Measurements from ENCODE around the gene KATNA1. TPM values are rescaled to one million over a fixed set of nuclear protein-coding genes. Genes with fewer than 3 reads are reported as not detected.

The KATNA1 gene
- polyA plus RNA-seq, 1 of the 3 experiments (the other 2 are of a cell fraction), result 13.2 TPM

DNA sequence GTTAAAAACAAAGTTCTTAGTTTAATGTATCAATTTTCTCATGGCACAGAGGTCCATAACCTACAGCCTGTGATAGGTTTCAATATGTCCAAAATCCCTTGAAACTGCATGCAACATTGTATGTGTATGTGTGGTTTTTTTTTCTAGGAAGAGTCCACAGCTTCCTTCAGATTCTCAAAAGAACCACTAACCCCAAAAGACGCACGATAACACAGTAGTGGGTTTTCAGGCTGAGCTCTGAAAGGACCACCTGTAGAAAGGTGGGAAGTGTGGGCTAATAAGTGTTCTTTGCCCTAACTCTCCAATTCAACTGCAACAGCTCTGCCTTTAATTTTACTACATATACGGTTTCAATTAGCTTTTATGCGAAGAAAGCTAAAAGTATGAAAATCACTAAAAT lies 11.5 kb upstream of the KATNA1 start:
- Histone ChIP-seq H3K9ac (no peak overlapping the region), H3K9me2 (no peaks in the 10 kb centered on the region), H3K79me2 (ENCODE audit: insufficient read depth) (no peaks in the 10 kb centered on the region), H4K20me1 (ENCODE audit: insufficient read depth) (no peaks in the 10 kb centered on the region), H3K36me3 (replicated peaks in 1 of 2; ENCODE audit: control insufficient read depth in 1 of 2, insufficient read depth in 2 of 2, low read length in 1 of 2) (peaks cover 41 to 46% of the 10 kb centered on the region in 2 experiments), H3K27me3 (ENCODE audit: insufficient read depth) (no peaks in the 10 kb centered on the region), H3K9me3 (no peaks in the 10 kb centered on the region), H3K4me3 (ENCODE audit: low read depth in 2 of 2, low read length in 1 of 2) (no peak overlapping the region), H2AFZ (ENCODE audit: low read depth) (no peak overlapping the region), H3F3A (replicated peaks; ENCODE audit: insufficient read depth) (peaks cover 9% of the 10 kb centered on the region), H3K4me1 (ENCODE audit: control insufficient read depth in 1 of 2, insufficient read depth in 2 of 2, low read depth in 1 of 2, low read length in 1 of 2) (no peaks in the 10 kb centered on the region), H3K27ac (ENCODE audit: low read depth in 2 of 2, low read length in 1 of 2) (no peak overlapping the region), H3K4me2 (no peak overlapping the region)
- TF ChIP-seq CHD2 (IDR thresholded peaks at IDR 0.05; ENCODE audit: low read length, partially characterized antibody) (no peak), GABPA (IDR thresholded peaks at IDR 0.05; ENCODE audit: low read depth) (no peak), RFX5 (IDR thresholded peaks at IDR 0.05; ENCODE audit: low read length) (no peak), POLR2AphosphoS5 (IDR thresholded peaks at IDR 0.05; ENCODE audit: low read depth, low read length) (no peak), ELF1 (IDR thresholded peaks at IDR 0.05) (no peak)
- TF ChIP-seq, protein P1, sequence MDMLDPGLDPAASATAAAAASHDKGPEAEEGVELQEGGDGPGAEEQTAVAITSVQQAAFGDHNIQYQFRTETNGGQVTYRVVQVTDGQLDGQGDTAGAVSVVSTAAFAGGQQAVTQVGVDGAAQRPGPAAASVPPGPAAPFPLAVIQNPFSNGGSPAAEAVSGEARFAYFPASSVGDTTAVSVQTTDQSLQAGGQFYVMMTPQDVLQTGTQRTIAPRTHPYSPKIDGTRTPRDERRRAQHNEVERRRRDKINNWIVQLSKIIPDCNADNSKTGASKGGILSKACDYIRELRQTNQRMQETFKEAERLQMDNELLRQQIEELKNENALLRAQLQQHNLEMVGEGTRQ (IDR thresholded peaks at IDR 0.05; ENCODE audit: borderline replicate concordance, low read depth, low read length), result no peak
- 97% methylated on average over 4 of the region's 4 CpGs for WGBS (ENCODE audit: low lambda C conversion rate)
- CTCF ChIA-PET, result interaction anchor here (1.2 kb wide), 1 partner anchor 11 kb away, joined by 3 read pairs; no protein-coding TSS in a partner anchor
- DNase-seq, result no peak
- POLR2A ChIA-PET, result no interaction called here

DNA sequence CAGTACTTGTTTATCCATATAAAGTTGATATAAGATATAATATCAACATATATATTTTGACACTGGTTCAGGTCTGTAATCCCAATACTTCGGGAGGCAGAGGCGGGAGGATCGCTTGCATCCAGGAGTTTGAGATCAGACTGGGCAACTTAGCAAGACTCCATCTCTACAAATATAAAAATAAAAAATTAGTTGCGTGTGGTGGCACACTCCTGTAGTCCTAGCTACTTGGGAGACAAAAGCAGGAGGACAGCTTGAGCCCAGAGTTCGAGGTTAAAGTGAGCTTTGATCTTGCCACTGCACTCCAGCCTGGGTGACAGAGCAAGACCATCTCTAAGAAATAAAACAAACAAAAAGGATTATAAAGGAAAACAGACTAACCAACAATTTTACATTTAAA lies 8.9 kb upstream of the KATNA1 start:
- no peak for TF ChIP-seq EP300 (IDR thresholded peaks at IDR 0.05; ENCODE audit: borderline replicate concordance in 1 of 2, low read depth in 1 of 2, low read length in 1 of 2)
- no peak overlapping the region for H2AFZ ChIP-seq (ENCODE audit: low read depth)
- ChIA-PET POLR2A (no interaction called here), CTCF (no interaction called here)
- WGBS (ENCODE audit: low lambda C conversion rate), result 96% methylated on average over 5 of the region's 5 CpGs
- no peaks in the 10 kb centered on the region for H3K9me3 ChIP-seq
- peaks cover 31 to 40% of the 10 kb centered on the region in 2 experiments for H3K36me3 ChIP-seq (replicated peaks in 1 of 2; ENCODE audit: control insufficient read depth in 1 of 2, insufficient read depth in 2 of 2, low read length in 1 of 2)
- H4K20me1 ChIP-seq (ENCODE audit: insufficient read depth), result no peaks in the 10 kb centered on the region
- H3K79me2 ChIP-seq (ENCODE audit: insufficient read depth), result no peaks in the 10 kb centered on the region
- no peaks in the 10 kb centered on the region for H3K27me3 ChIP-seq (ENCODE audit: insufficient read depth)
- no peaks in the 10 kb centered on the region for H3K9me2 ChIP-seq
- H3K9ac ChIP-seq, result no peak overlapping the region
- H3K4me1 ChIP-seq (ENCODE audit: control insufficient read depth in 1 of 2, insufficient read depth in 2 of 2, low read depth in 1 of 2, low read length in 1 of 2), result no peaks in the 10 kb centered on the region
- DNase-seq, result no peak
- peaks cover 9% of the 10 kb centered on the region for H3F3A ChIP-seq (replicated peaks; ENCODE audit: insufficient read depth)
- no peak overlapping the region for H3K4me2 ChIP-seq
- H3K27ac ChIP-seq (ENCODE audit: low read depth in 2 of 2, low read length in 1 of 2), result no peak overlapping the region
- H3K4me3 ChIP-seq (ENCODE audit: low read depth in 2 of 2, low read length in 1 of 2), result no peak overlapping the region

DNA sequence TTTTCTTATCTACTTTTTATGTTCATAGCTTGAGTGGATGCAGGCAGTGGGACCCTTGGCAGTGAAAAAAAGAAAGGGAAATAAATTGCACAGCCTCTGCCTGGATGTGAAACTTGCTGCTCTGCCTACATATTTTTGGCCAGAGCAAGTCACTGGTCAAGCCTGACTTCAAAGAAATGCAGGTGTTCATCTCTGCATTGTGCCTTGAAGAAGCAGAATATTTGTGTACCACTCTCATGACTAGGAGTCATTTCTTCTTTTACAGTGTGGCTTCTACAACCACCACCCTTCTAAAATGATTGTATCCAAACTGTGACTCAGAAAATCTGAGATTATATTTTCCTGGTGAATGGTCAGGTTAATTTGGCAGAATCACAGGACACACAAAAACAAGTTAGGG lies 2.5 kb upstream of the KATNA1 start:
- Histone ChIP-seq H4K20me1 (ENCODE audit: insufficient read depth) (no peaks in the 10 kb centered on the region), H3F3A (replicated peaks; ENCODE audit: insufficient read depth) (peaks cover 8% of the 10 kb centered on the region), H3K9ac (no peak overlapping the region), H3K9me2 (no peaks in the 10 kb centered on the region), H2AFZ (ENCODE audit: low read depth) (no peak overlapping the region), H3K4me2 (no peak overlapping the region), H3K27ac (ENCODE audit: low read depth in 2 of 2, low read length in 1 of 2) (no peak overlapping the region), H3K9me3 (no peaks in the 10 kb centered on the region), H3K4me1 (ENCODE audit: control insufficient read depth in 1 of 2, insufficient read depth in 2 of 2, low read depth in 1 of 2, low read length in 1 of 2) (no peaks in the 10 kb centered on the region; a peak in 1 of 4 replicates), H3K79me2 (ENCODE audit: insufficient read depth) (peaks cover 23% of the 10 kb centered on the region; the same call in 1 of the 2 replicates), H3K27me3 (ENCODE audit: insufficient read depth) (no peaks in the 10 kb centered on the region), H3K4me3 (ENCODE audit: low read depth in 2 of 2, low read length in 1 of 2) (no peak overlapping the region), H3K36me3 (replicated peaks in 1 of 2; ENCODE audit: control insufficient read depth in 1 of 2, insufficient read depth in 2 of 2, low read length in 1 of 2) (no peaks in the 10 kb centered on the region)
- DNase-seq, result no peak
- TF ChIP-seq RXRA (IDR thresholded peaks at IDR 0.05; ENCODE audit: borderline replicate concordance, low read depth) (no peak), RCOR1 (IDR thresholded peaks at IDR 0.05; ENCODE audit: low read length) (no peak), JUND (IDR thresholded peaks at IDR 0.05) (no peak)
- CTCF ChIA-PET, result interaction anchor here (1.1 kb wide), 1 partner anchor 43 kb away, joined by 3 read pairs; no protein-coding TSS in a partner anchor
- POLR2A ChIA-PET, result interaction anchor here (0.5 kb wide), 1 partner anchor 72 kb away, joined by 3 read pairs; no protein-coding TSS in a partner anchor
